ENCODE data around the gene GPR107.

Gene GPR107

GRCh38 chr9:130122456-130122855, 68.8 kb downstream of the GPR107 start:
- no peak for TF ChIP-seq ESRRG (CRISPR knock-in tag; IDR thresholded peaks at IDR 0.05)
- TF ChIP-seq ISL1 (CRISPR knock-in tag; IDR thresholded peaks at IDR 0.05): no peak
- TF ChIP-seq OSR1 (CRISPR knock-in tag; IDR thresholded peaks at IDR 0.05): no peak
- ATAC-seq: no peak

GRCh38 chr9:130124085-130124860, 70.6 kb downstream of the GPR107 start:
- no peak for ATAC-seq
- TF ChIP-seq POU6F1 (CRISPR knock-in tag; IDR thresholded peaks at IDR 0.05; ENCODE audit: borderline replicate concordance, low read depth): no peak
- TF ChIP-seq TOX (CRISPR knock-in tag; IDR thresholded peaks at IDR 0.05; ENCODE audit: borderline replicate concordance): no peak
- no peak for TF ChIP-seq ZNF70 (CRISPR knock-in tag; IDR thresholded peaks at IDR 0.05)
- TF ChIP-seq ARNTL (CRISPR knock-in tag; IDR thresholded peaks at IDR 0.05; ENCODE audit: borderline replicate concordance, low read depth): no peak
- TF ChIP-seq ESRRG (CRISPR knock-in tag; IDR thresholded peaks at IDR 0.05): no peak
- TF ChIP-seq PPARA (CRISPR knock-in tag; IDR thresholded peaks at IDR 0.05; ENCODE audit: borderline replicate concordance): no peak
- no peak for TF ChIP-seq TSHZ2 (CRISPR knock-in tag; IDR thresholded peaks at IDR 0.05)
- no peak for TF ChIP-seq RARB (CRISPR knock-in tag; IDR thresholded peaks at IDR 0.05)
- TF ChIP-seq GLIS3 (CRISPR knock-in tag; IDR thresholded peaks at IDR 0.05): no peak
- TF ChIP-seq SNAI2 (CRISPR knock-in tag; IDR thresholded peaks at IDR 0.05): no peak
- no peak for TF ChIP-seq ZNF565 (CRISPR knock-in tag; conservative IDR thresholded peaks at IDR 0.05; ENCODE audit: low read depth)
- no peak for TF ChIP-seq ISL1 (CRISPR knock-in tag; IDR thresholded peaks at IDR 0.05)
- TF ChIP-seq CSDC2 (CRISPR knock-in tag; IDR thresholded peaks at IDR 0.05): no peak
- TF ChIP-seq PATZ1 (CRISPR knock-in tag; IDR thresholded peaks at IDR 0.05; ENCODE audit: borderline replicate concordance): no peak
- no peak for TF ChIP-seq ZFP30 (CRISPR knock-in tag; IDR thresholded peaks at IDR 0.05)
- no peak for TF ChIP-seq TCF4 (CRISPR knock-in tag; IDR thresholded peaks at IDR 0.05; ENCODE audit: borderline replicate concordance)
- no peak for TF ChIP-seq OSR1 (CRISPR knock-in tag; IDR thresholded peaks at IDR 0.05)
- TF ChIP-seq ZNF8 (CRISPR knock-in tag; IDR thresholded peaks at IDR 0.05): no peak
- TF ChIP-seq CREB5 (CRISPR knock-in tag; IDR thresholded peaks at IDR 0.05; ENCODE audit: low read depth): no peak
- TF ChIP-seq CSRNP3 (CRISPR knock-in tag; IDR thresholded peaks at IDR 0.05): no peak

- no peak for ATAC-seq
- TF ChIP-seq CSRNP3 (CRISPR knock-in tag; IDR thresholded peaks at IDR 0.05) (no peak), PPARA (CRISPR knock-in tag; IDR thresholded peaks at IDR 0.05; ENCODE audit: borderline replicate concordance) (no peak), POU6F1 (CRISPR knock-in tag; IDR thresholded peaks at IDR 0.05; ENCODE audit: borderline replicate concordance, low read depth) (no peak), ZFP3 (CRISPR knock-in tag; IDR thresholded peaks at IDR 0.05) (no peak), CREB5 (CRISPR knock-in tag; IDR thresholded peaks at IDR 0.05; ENCODE audit: low read depth) (no peak), ZC3H10 (CRISPR knock-in tag; IDR thresholded peaks at IDR 0.05) (no peak), TOX (CRISPR knock-in tag; IDR thresholded peaks at IDR 0.05; ENCODE audit: borderline replicate concordance) (no peak), ARNTL (CRISPR knock-in tag; IDR thresholded peaks at IDR 0.05; ENCODE audit: borderline replicate concordance, low read depth) (no peak), ESRRG (CRISPR knock-in tag; IDR thresholded peaks at IDR 0.05) (no peak), GLIS3 (CRISPR knock-in tag; IDR thresholded peaks at IDR 0.05) (no peak), RARB (CRISPR knock-in tag; IDR thresholded peaks at IDR 0.05) (no peak)
These were observed 73.2 kb downstream of the GPR107 start for GRCh38 chr9:130126721-130127433.
